GM12878 (cell line): ENCODE data around the gene MYCBPAP. TPM values are rescaled to one million over a fixed set of nuclear protein-coding genes. Genes with fewer than 3 reads are reported as not detected.

Experiments used
- BACH1 ChIP-seq: fragments of 450-650 bp; IDR thresholded peaks from 2 replicates; pipeline ENCODE4 v1.6.1; 2017; ENCODE audit warnings: mild to moderate bottlenecking, borderline replicate concordance
- CHD2 ChIP-seq: IDR thresholded peaks from 2 replicates; pipeline ENCODE4 v1.6.1; 2011; ENCODE audit warnings: low read depth, low read length, improper control_type of control experiment, borderline replicate concordance
- JUNB ChIP-seq: IDR thresholded peaks from 2 replicates; pipeline ENCODE4 v1.6.1; 2016; ENCODE audit warnings: antibody characterized with exemption, mild to moderate bottlenecking
- NBN ChIP-seq: fragments of 450-650 bp; IDR thresholded peaks from 2 replicates; pipeline ENCODE4 v1.6.1; 2016
- POLR2A ChIP-seq: IDR thresholded peaks from 2 replicates; pipeline ENCODE4 v1.6.1; 2011; ENCODE audit warnings: low read depth, mild to moderate bottlenecking, low read length
- polyA plus RNA-seq, 11 experiments: library from polyadenylated mRNA; depleted of rRNA in 4 of 11; unstranded in 6 of 11; stranded (reverse) in 5 of 11; fragments of >200 nt; fragmentation: Nextera tagmentation in 4 of 11; fragmentation: Illumina TruSeq in 1 of 11; extraction: Ambion mirVana in 4 of 11; extraction: Trizol in 1 of 11; gene quantifications; 1 replicate in 1 of 11; 2 replicates in 10 of 11; pipeline versions ENCODE4 v1.2.1 to v1.2.3, GENCODE V29; 2011 to 2016; ENCODE audit warnings: inconsistent platforms in 2 of 11, missing spikeins in 2 of 11, low read depth in 1 of 11
- total RNA-seq, 4 experiments: library from RNA; depleted of rRNA in 3 of 4; stranded (reverse); fragments of >200 nt in 3 of 4; fragmentation: Illumina TruSeq in 1 of 4; extraction: Trizol in 1 of 4; gene quantifications; 2 replicates each; pipeline versions ENCODE4 v1.2.1 to v1.2.3, GENCODE V29; 2013 to 2021
- TF ChIP-seq, protein P1 (sequence below): fragments of 450-650 bp; formaldehyde crosslinking; IDR thresholded peaks from 2 replicates; pipeline ENCODE4 v1.4.0; 2020; ENCODE audit warnings: mild to moderate bottlenecking, moderate library complexity
- TF ChIP-seq, protein P2 (sequence below): fragments of 450-650 bp; IDR thresholded peaks from 2 replicates; pipeline ENCODE4 v1.6.1; 2018; ENCODE audit warnings: borderline replicate concordance, mild to moderate bottlenecking; ENCODE audit not compliant: partially characterized antibody

Gene MYCBPAP
- total and polyA plus RNA-seq, 10 of the 15 experiments (the other 5 are each of a cell fraction or from before 2014, with no cell fraction given) = 0.23 to 2.7 (median 1.5) TPM

DNA sequence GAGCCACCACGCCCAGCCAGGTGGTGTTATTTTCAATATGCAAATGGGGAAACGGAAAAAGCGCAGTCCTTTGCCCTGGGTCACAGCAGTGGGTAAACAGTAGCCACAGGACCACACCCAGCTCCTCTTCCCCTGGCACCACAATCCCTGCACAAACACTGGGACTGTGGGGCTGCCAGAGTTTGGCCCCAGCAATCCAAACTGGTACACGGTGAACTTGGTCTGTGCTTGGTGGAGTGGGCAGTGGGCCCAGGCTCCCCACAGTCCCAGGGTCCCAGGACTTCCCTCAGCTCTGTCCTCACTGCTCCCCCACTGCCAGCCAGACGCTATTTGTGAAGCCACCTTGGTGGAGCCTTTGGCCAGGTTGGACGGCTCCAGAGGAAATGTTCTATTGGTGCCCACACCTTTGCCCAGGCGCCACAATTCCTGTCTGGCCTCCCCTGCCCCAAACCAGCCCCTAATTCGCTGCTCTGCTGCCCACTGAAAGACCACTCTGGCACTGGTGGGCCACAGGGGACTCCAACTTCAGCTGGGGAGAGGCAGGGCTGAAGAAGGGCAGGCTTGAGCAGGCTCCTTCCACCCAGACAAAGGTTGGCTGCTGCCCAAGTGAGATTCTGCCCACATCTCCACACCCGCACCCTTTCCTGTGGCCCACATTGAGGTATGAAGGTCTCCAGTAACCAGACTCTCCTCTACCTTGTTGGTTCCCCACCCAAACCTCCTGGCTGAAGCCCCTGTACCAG, 41.7 kb upstream of the MYCBPAP start (continued):
- TF ChIP-seq, protein P1, sequence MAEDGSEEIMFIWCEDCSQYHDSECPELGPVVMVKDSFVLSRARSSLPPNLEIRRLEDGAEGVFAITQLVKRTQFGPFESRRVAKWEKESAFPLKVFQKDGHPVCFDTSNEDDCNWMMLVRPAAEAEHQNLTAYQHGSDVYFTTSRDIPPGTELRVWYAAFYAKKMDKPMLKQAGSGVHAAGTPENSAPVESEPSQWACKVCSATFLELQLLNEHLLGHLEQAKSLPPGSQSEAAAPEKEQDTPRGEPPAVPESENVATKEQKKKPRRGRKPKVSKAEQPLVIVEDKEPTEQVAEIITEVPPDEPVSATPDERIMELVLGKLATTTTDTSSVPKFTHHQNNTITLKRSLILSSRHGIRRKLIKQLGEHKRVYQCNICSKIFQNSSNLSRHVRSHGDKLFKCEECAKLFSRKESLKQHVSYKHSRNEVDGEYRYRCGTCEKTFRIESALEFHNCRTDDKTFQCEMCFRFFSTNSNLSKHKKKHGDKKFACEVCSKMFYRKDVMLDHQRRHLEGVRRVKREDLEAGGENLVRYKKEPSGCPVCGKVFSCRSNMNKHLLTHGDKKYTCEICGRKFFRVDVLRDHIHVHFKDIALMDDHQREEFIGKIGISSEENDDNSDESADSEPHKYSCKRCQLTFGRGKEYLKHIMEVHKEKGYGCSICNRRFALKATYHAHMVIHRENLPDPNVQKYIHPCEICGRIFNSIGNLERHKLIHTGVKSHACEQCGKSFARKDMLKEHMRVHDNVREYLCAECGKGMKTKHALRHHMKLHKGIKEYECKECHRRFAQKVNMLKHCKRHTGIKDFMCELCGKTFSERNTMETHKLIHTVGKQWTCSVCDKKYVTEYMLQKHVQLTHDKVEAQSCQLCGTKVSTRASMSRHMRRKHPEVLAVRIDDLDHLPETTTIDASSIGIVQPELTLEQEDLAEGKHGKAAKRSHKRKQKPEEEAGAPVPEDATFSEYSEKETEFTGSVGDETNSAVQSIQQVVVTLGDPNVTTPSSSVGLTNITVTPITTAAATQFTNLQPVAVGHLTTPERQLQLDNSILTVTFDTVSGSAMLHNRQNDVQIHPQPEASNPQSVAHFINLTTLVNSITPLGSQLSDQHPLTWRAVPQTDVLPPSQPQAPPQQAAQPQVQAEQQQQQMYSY (CRISPR knock-in tag) = no peak
- no peak for TF ChIP-seq NBN
- TF ChIP-seq, protein P2, sequence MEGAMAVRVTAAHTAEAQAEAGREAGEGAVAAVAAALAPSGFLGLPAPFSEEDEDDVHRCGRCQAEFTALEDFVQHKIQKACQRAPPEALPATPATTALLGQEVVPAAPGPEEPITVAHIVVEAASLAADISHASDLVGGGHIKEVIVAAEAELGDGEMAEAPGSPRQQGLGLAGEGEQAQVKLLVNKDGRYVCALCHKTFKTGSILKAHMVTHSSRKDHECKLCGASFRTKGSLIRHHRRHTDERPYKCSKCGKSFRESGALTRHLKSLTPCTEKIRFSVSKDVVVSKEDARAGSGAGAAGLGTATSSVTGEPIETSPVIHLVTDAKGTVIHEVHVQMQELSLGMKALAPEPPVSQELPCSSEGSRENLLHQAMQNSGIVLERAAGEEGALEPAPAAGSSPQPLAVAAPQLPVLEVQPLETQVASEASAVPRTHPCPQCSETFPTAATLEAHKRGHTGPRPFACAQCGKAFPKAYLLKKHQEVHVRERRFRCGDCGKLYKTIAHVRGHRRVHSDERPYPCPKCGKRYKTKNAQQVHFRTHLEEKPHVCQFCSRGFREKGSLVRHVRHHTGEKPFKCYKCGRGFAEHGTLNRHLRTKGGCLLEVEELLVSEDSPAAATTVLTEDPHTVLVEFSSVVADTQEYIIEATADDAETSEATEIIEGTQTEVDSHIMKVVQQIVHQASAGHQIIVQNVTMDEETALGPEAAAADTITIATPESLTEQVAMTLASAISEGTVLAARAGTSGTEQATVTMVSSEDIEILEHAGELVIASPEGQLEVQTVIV = no peak
- TF ChIP-seq POLR2A = no peak
- no peak for TF ChIP-seq JUNB
- no peak for TF ChIP-seq BACH1
- no peak for TF ChIP-seq CHD2
